GM12865 (cell line): ENCODE measurements around the gene COL26A1.
"Not testable (repeated sequence)": the region's sequence is repeated elsewhere in the genome, so short reads cannot be mapped to it uniquely, and the experiment has no call there.

Experiments
- DNase-seq: peaks from one replicate; pipeline ENCODE4 v3.0.0; 2010; ENCODE audit warnings: low read depth
- H3K4me3 ChIP-seq: 2 replicates; pipeline ENCODE4 v1.5.1; 2011; ENCODE audit warnings: mild to moderate bottlenecking, low read depth, low read length, control low read depth
- TF ChIP-seq, protein P1 (sequence below): IDR thresholded peaks from 2 replicates; pipeline ENCODE4 v1.5.1; 2011; ENCODE audit warnings: low read length, control low read depth, low read depth, inconsistent platforms; ENCODE audit not compliant: insufficient read depth; ENCODE audit errors: missing control alignments

The COL26A1 gene

DNA sequence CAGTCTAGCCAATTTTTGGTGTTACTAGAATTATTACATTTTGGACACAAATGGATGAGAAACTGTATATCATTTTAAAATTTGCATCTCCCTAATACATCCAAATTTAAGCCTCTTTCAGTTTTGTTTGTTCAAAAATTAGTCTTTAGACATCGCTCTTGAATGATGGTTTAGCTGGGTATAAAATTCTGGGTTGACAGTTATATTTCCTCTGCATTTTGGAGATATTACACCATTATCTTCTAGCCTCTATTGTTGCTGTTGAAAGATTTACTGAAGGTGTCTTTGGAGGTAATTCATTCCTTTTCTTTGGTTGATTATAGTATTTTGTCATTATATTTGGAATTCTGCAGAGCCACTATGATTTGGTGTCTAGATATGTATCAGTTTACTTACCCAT lies 116.5 kb downstream of the COL26A1 start:
- H3K4me3 ChIP-seq, result no peak overlapping the region
- DNase-seq, result no peak
- TF ChIP-seq, protein P1, sequence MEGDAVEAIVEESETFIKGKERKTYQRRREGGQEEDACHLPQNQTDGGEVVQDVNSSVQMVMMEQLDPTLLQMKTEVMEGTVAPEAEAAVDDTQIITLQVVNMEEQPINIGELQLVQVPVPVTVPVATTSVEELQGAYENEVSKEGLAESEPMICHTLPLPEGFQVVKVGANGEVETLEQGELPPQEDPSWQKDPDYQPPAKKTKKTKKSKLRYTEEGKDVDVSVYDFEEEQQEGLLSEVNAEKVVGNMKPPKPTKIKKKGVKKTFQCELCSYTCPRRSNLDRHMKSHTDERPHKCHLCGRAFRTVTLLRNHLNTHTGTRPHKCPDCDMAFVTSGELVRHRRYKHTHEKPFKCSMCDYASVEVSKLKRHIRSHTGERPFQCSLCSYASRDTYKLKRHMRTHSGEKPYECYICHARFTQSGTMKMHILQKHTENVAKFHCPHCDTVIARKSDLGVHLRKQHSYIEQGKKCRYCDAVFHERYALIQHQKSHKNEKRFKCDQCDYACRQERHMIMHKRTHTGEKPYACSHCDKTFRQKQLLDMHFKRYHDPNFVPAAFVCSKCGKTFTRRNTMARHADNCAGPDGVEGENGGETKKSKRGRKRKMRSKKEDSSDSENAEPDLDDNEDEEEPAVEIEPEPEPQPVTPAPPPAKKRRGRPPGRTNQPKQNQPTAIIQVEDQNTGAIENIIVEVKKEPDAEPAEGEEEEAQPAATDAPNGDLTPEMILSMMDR, result no peak

DNA sequence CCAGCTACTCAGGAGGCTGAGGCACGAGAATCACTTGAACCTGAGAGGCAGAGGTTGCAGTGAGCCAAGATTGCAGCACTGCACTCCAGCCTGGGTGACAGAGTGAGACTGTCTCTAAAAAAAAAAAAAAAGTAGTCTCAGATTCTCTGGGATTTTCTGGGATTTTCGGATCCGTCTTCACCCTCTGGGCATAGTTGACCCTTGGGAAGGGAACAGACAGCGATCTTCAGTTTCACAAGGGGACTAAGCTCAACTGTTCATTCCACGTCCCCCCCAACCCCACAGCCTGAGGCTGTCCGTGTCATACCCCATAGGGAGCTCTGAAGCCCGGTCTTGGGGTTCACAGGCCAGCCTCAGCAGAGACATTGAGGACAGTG lies 123.4 kb downstream of the COL26A1 start:
- not testable (repeated sequence) for DNase-seq, H3K4me3 ChIP-seq

DNA sequence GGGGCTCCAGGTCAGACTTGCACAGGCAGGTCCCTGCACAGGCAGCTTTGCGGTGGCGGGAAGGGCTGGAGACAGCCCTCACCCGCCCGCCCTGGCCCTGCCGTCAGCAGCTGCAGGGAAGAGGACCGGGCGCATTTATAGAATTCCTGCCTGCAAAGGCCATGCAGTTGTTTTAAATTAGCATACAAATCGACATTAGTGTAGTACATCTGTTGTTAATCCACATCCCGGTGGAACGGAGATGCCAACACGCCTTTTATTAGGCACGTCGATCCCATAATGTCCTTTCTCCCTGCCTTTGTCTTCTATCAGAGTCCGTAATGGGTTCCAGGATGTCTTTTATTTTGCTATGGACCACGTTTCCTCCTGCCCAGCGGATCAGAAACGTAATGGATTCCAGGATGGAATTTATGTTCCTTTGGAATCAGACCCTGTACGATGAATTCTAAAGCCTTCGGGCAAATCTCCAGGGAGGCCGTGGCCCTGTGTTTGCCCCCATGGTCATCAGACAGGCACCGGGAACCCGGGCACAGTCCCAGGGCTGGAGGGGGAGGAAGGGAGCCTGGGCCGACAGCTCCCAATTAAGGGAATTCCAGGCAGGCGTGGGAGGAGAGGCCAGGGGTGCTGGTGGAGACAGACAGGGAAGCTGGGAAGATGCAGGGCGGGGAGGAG lies 123.9 kb downstream of the COL26A1 start:
- TF ChIP-seq, protein P1, result no peak
- DNase-seq, result no peak
- no peak overlapping the region for H3K4me3 ChIP-seq

DNA sequence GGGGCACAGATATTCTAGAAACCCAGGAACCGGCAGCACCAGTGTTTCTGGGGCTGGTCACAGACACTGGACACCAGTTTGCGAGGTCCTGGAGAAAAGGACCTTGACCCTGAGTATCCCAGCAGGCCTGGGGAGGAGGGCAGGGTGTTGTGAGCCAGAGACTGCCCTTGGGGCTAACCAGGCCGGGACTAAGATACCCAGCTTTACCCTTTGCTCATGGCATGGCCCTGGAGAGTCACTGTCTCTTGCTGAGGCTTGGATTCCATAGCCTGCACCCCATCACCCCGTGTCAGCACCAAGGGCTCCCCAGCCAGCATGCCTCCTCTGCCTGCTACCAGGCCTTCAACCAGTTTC lies 124.4 kb downstream of the COL26A1 start:
- DNase-seq, result no peak
- TF ChIP-seq, protein P1, result no peak
- no peak overlapping the region for H3K4me3 ChIP-seq

DNA sequence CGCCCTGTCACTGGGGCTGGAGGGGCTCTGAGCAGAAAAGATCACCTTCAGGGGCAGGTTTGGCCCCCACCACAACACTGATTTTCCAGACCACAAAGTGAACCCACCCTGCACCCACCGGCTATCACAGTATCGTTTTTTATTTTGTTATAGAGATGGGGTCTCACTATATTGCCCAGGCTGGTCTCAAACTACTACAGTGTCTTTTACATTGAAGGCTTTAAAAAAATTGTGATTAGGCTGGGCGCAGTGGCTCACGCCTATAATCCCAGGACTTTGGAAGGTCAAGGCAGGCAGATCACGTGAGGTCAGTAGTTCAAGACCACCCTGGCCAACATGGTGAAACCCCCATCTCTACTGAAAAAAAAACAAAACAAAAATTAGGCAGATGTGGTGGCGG lies 125.1 kb downstream of the COL26A1 start:
- H3K4me3 ChIP-seq, result no peak overlapping the region
- TF ChIP-seq, protein P1, result no peak
- DNase-seq, result no peak

DNA sequence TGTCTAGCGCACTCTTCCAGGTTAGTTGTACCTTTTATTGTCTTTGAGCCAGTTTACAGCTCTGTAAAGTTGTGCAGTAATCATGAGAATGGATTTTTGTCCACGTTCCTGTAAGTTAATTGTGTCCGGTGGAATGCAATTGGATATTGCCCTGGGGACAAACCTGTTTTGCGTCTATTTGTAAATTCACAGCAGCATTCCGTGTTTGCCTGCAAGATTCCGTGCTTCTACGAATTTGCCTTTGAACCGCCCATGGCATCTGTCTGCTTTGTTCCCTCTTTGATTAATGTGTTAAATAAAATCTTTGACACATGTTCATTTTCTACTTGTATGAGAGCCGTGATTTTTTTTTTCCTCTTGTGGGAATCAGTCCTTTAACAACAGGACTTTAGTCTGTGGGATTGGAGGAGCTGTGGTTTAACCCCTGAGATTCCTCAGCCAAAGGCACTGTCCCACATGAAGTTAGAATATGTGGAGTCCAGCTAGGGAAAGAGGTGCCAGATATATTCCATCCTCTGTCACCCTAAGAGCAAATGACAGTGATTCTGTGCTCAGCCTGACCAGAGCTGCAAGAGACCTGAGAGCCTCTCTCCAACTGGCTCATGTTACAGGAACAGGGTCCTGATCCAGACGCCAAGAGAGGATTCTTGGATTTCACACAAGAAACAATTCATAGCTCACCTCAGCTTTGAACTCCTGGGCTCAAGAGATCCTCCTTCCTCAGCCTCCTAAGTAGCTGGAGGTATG lies 126.3 kb downstream of the COL26A1 start:
- no peak overlapping the region for H3K4me3 ChIP-seq
- no peak for DNase-seq
- TF ChIP-seq, protein P1, result no peak

DNA sequence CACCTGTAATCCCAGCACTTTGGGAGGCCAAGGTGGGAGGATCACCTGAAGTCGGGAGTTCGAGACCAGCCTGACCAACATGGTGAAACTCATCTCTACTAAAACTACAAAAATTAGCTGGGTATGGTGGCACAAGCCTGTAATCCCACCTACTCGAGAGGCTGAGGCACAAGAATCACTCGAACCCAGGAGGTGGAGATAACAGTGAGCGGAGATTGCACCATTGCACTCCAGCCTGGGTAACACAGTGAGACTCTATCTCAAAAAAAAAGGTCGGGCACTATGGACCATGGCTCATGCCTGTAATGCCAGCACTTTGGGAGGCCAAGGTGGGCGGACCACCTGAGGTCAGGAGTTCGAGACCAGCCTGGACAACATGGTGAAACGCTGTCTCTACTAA lies 127.8 kb downstream of the COL26A1 start:
- DNase-seq, H3K4me3 ChIP-seq: not testable (repeated sequence)

DNA sequence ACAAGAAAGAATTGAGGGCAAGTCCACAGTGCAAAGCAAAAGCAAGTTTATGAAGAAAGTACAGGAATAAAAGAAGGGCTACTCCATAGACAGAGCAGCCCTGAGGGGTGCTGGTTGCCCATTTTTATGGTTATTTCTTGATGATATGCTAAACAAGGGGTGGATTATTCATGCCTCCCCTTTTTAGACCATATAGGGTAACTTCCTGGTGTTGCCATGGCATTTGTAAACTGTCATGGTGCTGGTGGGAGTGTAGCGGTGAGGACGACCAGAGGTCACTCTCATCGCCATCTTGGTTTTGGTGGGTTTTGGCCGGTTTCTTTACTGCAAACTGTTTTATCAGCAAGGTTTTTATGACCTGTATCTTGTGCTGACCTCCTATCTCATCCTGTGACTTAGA lies 128.8 kb downstream of the COL26A1 start:
- H3K4me3 ChIP-seq, DNase-seq: not testable (repeated sequence)
